PFSK-1 (cell line): ENCODE measurements around the gene SPATA16.

Source experiments
- FOXP2 ChIP-seq: optimal IDR thresholded peaks from 2 replicates; pipeline ENCODE3; 2011; ENCODE audit warnings: borderline replicate concordance, control low read depth, inconsistent platforms; ENCODE audit not compliant: insufficient read depth; ENCODE audit errors: extremely low read length, extremely low read depth
- POLR2AphosphoS5 ChIP-seq: IDR thresholded peaks from 2 replicates; pipeline ENCODE4 v1.6.1; 2012; ENCODE audit warnings: low read depth, mild to moderate bottlenecking, control low read depth, low read length, moderate library complexity
- REST ChIP-seq, 2 experiments: IDR thresholded peaks; 2 replicates each; pipeline versions ENCODE4 v1.6.1 to v1.8.0; 2011 to 2012; ENCODE audit warnings: low read depth in 2 of 2, low read length in 2 of 2, control low read depth in 1 of 2, inconsistent platforms in 1 of 2, mild to moderate bottlenecking in 1 of 2, moderate library complexity in 1 of 2; ENCODE audit not compliant: insufficient read depth in 1 of 2
- SIN3A ChIP-seq: IDR thresholded peaks from 2 replicates; pipeline ENCODE4 v1.6.1; 2012; ENCODE audit warnings: mild to moderate bottlenecking, low read length, moderate library complexity, borderline replicate concordance; ENCODE audit not compliant: insufficient read depth
- TAF1 ChIP-seq: IDR thresholded peaks from 2 replicates; pipeline ENCODE4 v1.6.1; 2012; ENCODE audit warnings: low read length, control low read depth, borderline replicate concordance; ENCODE audit not compliant: insufficient read depth

SPATA16 gene

DNA sequence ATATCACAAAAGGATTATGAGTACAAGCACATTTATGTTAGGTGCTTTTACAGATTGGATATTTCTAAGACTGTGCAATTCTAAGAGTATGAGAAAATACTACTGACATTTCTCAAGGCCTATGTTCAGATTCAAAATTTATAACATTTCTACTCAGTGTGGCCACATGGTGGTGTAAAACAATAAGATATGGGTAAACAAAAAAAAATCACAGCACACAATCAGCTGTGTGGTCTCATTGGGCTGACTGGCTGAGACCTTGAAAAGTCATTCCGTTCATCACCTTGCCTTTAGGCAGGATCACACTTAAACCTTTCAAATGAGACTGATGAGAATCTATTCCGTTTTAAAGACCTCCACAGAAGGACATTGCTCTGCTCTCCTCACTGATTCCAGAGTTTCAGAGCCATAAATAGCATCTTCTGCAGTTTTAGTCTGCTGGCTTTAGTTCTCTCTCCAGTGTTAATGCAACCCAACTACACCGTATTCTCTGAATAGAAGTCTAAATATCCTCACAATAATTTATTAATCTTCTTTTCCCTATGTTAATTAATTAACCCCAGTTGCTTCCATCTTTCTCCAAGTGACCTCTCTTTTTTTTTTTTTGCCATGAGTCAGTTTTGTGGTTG, 158.2 kb downstream of the SPATA16 start:
- TF ChIP-seq REST (IDR thresholded peaks at IDR 0.05; ENCODE audit: insufficient read depth in 1 of 2, low read depth in 2 of 2, low read length in 2 of 2) = no peak
- TF ChIP-seq FOXP2 = no peak
- TF ChIP-seq SIN3A = no peak
- no peak for TF ChIP-seq TAF1
- no peak for TF ChIP-seq POLR2AphosphoS5

- no peak for TF ChIP-seq REST (IDR thresholded peaks at IDR 0.05; ENCODE audit: insufficient read depth in 1 of 2, low read depth in 2 of 2, low read length in 2 of 2)
- TF ChIP-seq FOXP2 = no peak
- no peak for TF ChIP-seq SIN3A
- no peak for TF ChIP-seq POLR2AphosphoS5
These were observed 159.5 kb downstream of the SPATA16 start for GRCh38 chr3:172981407-172981983.

GRCh38 chr3:172980849-172981248, 160.2 kb downstream of the SPATA16 start:
- TF ChIP-seq FOXP2 (no peak), TAF1 (no peak), REST (IDR thresholded peaks at IDR 0.05; ENCODE audit: insufficient read depth in 1 of 2, low read depth in 2 of 2, low read length in 2 of 2) (no peak), POLR2AphosphoS5 (no peak), SIN3A (no peak)

DNA sequence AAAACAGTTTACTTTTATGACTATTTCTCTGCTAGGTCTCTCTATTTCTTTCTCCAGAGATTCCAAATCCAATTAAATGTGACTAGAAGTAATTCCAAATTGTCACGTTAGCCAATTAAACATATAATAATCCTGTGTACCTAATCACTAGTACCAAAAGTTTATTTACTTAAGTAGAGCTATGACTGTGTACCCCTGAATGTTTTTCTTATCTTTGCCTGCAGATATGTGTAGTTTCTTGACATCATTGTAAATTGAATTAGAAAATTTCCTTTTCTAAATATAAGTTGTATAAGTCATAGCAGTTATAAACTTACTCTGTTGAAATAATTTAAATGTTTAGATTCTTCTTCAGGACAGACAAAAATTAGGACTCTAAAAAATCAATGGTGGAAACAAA, 163.3 kb downstream of the SPATA16 start:
- TF ChIP-seq TAF1 (no peak), FOXP2 (no peak), SIN3A (no peak), POLR2AphosphoS5 (no peak), REST (IDR thresholded peaks at IDR 0.05; ENCODE audit: insufficient read depth in 1 of 2, low read depth in 2 of 2, low read length in 2 of 2) (no peak)
